VCaP (cell line): ENCODE data around the gene APBA1.
A peak's percentile ranks its signal among the peaks of the same experiment; 100 is the strongest.

Experiments used
- H3K27ac ChIP-seq: fragments of 450-650 bp; 2 replicates; pipeline ENCODE4 v1.5.1; 2017
- CTCF ChIP-seq: fragments of 450-650 bp; conservative IDR thresholded peaks from 2 replicates; pipeline ENCODE4 v1.5.1; 2017; ENCODE audit warnings: mild to moderate bottlenecking, moderate library complexity

The APBA1 gene

GRCh38 chr9:69671879-69672595 lies at the start of gene APBA1:
TSS of gene APBA1 (minus strand) at chr9:69672371.
- H3K27ac ChIP-seq: peak within 1 kb of the TSS; percentile 88
- no peak for TF ChIP-seq CTCF

GRCh38 chr9:69719983-69720382 lies 47.8 kb upstream of the APBA1 start:
- TF ChIP-seq CTCF: no peak
- no peak overlapping the region for H3K27ac ChIP-seq

GRCh38 chr9:69719367-69719766 lies 47.2 kb upstream of the APBA1 start:
- H3K27ac ChIP-seq: 0 out of 2 replicates have a peak overlapping the region, but pooled peaks have one; percentile 8
- TF ChIP-seq CTCF: no peak

GRCh38 chr9:69718218-69718617 lies 46.0 kb upstream of the APBA1 start:
- peak overlapping the region; percentile 8; the same call in 1 of the 2 replicates for H3K27ac ChIP-seq
- no peak for TF ChIP-seq CTCF

GRCh38 chr9:69715825-69716224 lies 43.7 kb upstream of the APBA1 start:
- TF ChIP-seq CTCF: no peak
- peak overlapping the region; percentile 88 for H3K27ac ChIP-seq

GRCh38 chr9:69715096-69715495 lies 42.9 kb upstream of the APBA1 start:
- TF ChIP-seq CTCF: no peak
- H3K27ac ChIP-seq: peak overlapping the region; percentile 88

GRCh38 chr9:69697475-69697874 lies 25.3 kb upstream of the APBA1 start:
- no peak overlapping the region for H3K27ac ChIP-seq
- no peak for TF ChIP-seq CTCF
